ENCODE data around the gene STAMBP. TPM values are rescaled to one million over a fixed set of nuclear protein-coding genes. Genes with fewer than 3 reads are reported as not detected.

STAMBP gene
- total and polyA plus RNA-seq, 2 of the 4 experiments (the other 2 are of a cell fraction), result 29.7 to 38.7 TPM

DNA sequence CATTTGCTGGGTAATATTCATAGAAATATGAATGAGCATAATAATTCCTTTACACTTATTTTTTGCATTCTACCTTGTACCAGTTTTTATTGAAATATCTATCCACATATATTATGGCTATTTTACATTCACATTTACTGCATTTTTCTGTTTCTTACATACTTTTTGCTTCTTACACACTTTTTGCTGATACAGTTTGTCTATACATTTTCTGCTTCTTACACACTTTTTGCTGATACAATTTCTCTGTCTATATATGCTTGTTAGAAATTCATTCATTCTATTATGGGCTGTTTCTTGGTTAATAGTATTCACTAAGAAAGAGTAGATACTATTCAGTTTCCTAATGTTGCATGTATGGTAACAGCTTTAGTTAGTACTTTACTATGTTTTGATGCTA is 16.9 kb upstream of the STAMBP start:
- BruUV-seq (replicated peaks), result no TSS peak
- no peak overlapping the region for H3K56ac ChIP-seq (ENCODE audit: extremely low read depth, insufficient read depth, low read length)
- no peak overlapping the region for H3K4me2 ChIP-seq (ENCODE audit: low read depth, low read length)
- no peak overlapping the region for H3K14ac ChIP-seq (replicated peaks; ENCODE audit: low read depth, low read length)
- no peak overlapping the region for H4K8ac ChIP-seq (ENCODE audit: low read depth in 2 of 2, low read length in 2 of 2)
- H2AK5ac ChIP-seq (ENCODE audit: low read depth, low read length), result no peak overlapping the region
- H3K4ac ChIP-seq (ENCODE audit: low read depth, low read length), result no peak overlapping the region
- intact Hi-C loops (cut with micrococcal nuclease), result no loop called here
- no peaks in the 10 kb centered on the region for H3K79me1 ChIP-seq (ENCODE audit: low read depth in 1 of 2, low read length in 2 of 2)
- H3K23ac ChIP-seq (ENCODE audit: low read depth, low read length), result no peak overlapping the region
- H2BK15ac ChIP-seq (ENCODE audit: low read depth, low read length), result no peak overlapping the region
- DNase-seq, result no peak
- no peaks in the 10 kb centered on the region for H3K36me3 ChIP-seq (ENCODE audit: control insufficient read depth, insufficient read depth, low read length)
- no peak overlapping the region for H2BK5ac ChIP-seq (ENCODE audit: low read depth, low read length, poor library complexity, severe bottlenecking)
- no peak overlapping the region for H3K27ac ChIP-seq (ENCODE audit: insufficient read depth, low read length)
- ChIA-PET CTCF (no interaction called here), POLR2A (ENCODE audit: unreplicated experiment) (no interaction called here)
- no peak overlapping the region for H3K9ac ChIP-seq (ENCODE audit: low read depth, low read length)
- no peak overlapping the region for H4K5ac ChIP-seq (ENCODE audit: low read depth, low read length)
- 0 out of 2 replicates have a peak, but pooled peaks cover 5% of the 10 kb centered on the region for H3K9me1 ChIP-seq (ENCODE audit: insufficient read depth, low read length)
- in situ Hi-C loops (cut with MboI; ENCODE audit: low sequenced_read_pairs), result loop anchor here (25.0 kb wide), 1 partner anchor 525 kb away; the partner anchor contains the start of gene SLC4A5
- H2BK120ac ChIP-seq (ENCODE audit: low read depth, low read length), result no peak overlapping the region
- H2AK9ac ChIP-seq (replicated peaks; ENCODE audit: low read depth, low read length, poor library complexity), result no peak overlapping the region
- dilution Hi-C loops (cut with HindIII; ENCODE audit: low sequenced_read_pairs, unreplicated experiment), result no loop called here
- H4K20me1 ChIP-seq (ENCODE audit: insufficient read depth, low read length), result no peaks in the 10 kb centered on the region
- H3K9me3 ChIP-seq (ENCODE audit: control insufficient read depth, insufficient read depth, low read length), result no peaks in the 10 kb centered on the region
- H3K4me3 ChIP-seq (ENCODE audit: insufficient read depth, low read depth, low read length), result no peak overlapping the region
- no peak for TF ChIP-seq FOS (IDR thresholded peaks at IDR 0.05; ENCODE audit: low read depth, low read length)
- no peaks in the 10 kb centered on the region for H3K4me1 ChIP-seq (ENCODE audit: control insufficient read depth, insufficient read depth, low read length)
- no peak overlapping the region for H4K91ac ChIP-seq (ENCODE audit: insufficient read depth, low read depth, low read length)
- ATAC-seq (ENCODE audit: low read depth), result no peak
- no peak overlapping the region for H3K18ac ChIP-seq (ENCODE audit: low read depth, low read length)
- no peak overlapping the region for H2BK20ac ChIP-seq (ENCODE audit: low read depth, low read length)
- peaks cover 33% of the 10 kb centered on the region for H3K27me3 ChIP-seq (ENCODE audit: control insufficient read depth, insufficient read depth, low read length)
- H2AFZ ChIP-seq (replicated peaks; ENCODE audit: low read length, poor library complexity), result no peak overlapping the region

All from IMR-90 (cell line).